WTC11 (cell line): Measurements from ENCODE around the gene SYMPK. TPM values are rescaled to one million over a fixed set of nuclear protein-coding genes. Genes with fewer than 3 reads are reported as not detected.

ENCODE experiments used
- ATAC-seq: fragments of 200-7000 bp; cut with Tn5 transposase; 2 replicates; pipeline ENCODE4 v1.10.0; 2021; ENCODE audit warnings: mild to moderate bottlenecking, moderate library complexity
- CTCF ChIA-PET: fragments of 300-600 bp; sonication (Branson Sonifier 250); formaldehyde crosslinking; loops from one replicate; lab custom pipeline; 2021; ENCODE audit warnings: antibody characterized with exemption; lab: Charles Lee
- POLR2A ChIA-PET: fragments of 350-600 bp; sonication (Branson Sonifier 250); formaldehyde crosslinking; loops from one replicate; lab custom pipeline; 2021; ENCODE audit warnings: antibody characterized with exemption; lab: Charles Lee
- DNase-seq: peaks from one replicate; pipeline ENCODE4 v3.0.0; 2021; ENCODE audit warnings: low spot score
- H3K27ac Mint-ChIP-seq: 2 replicates; pipeline ENCODE4 v1.8.0; 2021; ENCODE audit warnings: mixed read lengths
- H3K27me3 Mint-ChIP-seq: 2 replicates; pipeline ENCODE4 v1.8.0; 2021; ENCODE audit warnings: low read depth, mild to moderate bottlenecking, moderate library complexity, mixed read lengths
- H3K36me3 Mint-ChIP-seq: 2 replicates; pipeline ENCODE4 v1.8.0; 2021; ENCODE audit warnings: mixed read lengths
- H3K4me1 Mint-ChIP-seq: 2 replicates; pipeline ENCODE4 v1.8.0; 2022; ENCODE audit warnings: mixed read lengths
- H3K4me3 Mint-ChIP-seq: 2 replicates; pipeline ENCODE4 v1.8.0; 2021; ENCODE audit warnings: mild to moderate bottlenecking, moderate library complexity, mixed read lengths
- H3K9me3 Mint-ChIP-seq: 2 replicates; pipeline ENCODE4 v1.8.0; 2021; ENCODE audit warnings: mixed read lengths
- ATF1 ChIP-seq: sonication (generic); formaldehyde crosslinking; IDR thresholded peaks from 2 replicates; pipeline ENCODE4 v1.8.1; 2023; ENCODE audit warnings: mild to moderate bottlenecking, moderate library complexity, missing genetic modification reagents
- ATF2 ChIP-seq: sonication (generic); formaldehyde crosslinking; IDR thresholded peaks from 2 replicates; pipeline ENCODE4 v1.8.1; 2022; ENCODE audit warnings: low read depth, missing genetic modification reagents, borderline replicate concordance
- CTCF ChIP-seq: fragments of 200-600 bp; IDR thresholded peaks from 2 replicates; pipeline ENCODE4 v1.8.0; 2022; ENCODE audit warnings: antibody characterized with exemption
- E2F4 ChIP-seq: sonication (generic); formaldehyde crosslinking; IDR thresholded peaks from 2 replicates; pipeline ENCODE4 v1.8.1; 2022; ENCODE audit warnings: low read depth, mild to moderate bottlenecking, moderate library complexity, missing genetic modification reagents, borderline replicate concordance
- ERG ChIP-seq: fragments of 250-450 bp; sonication (Bioruptor Pico); IDR thresholded peaks from 2 replicates; pipeline ENCODE4 v1.8.0; 2021; ENCODE audit warnings: mild to moderate bottlenecking
- IRF1 ChIP-seq: sonication (generic); formaldehyde crosslinking; IDR thresholded peaks from 2 replicates; pipeline ENCODE4 v1.8.0; 2023; ENCODE audit warnings: missing genetic modification reagents
- PREB ChIP-seq: sonication (generic); formaldehyde crosslinking; IDR thresholded peaks from 2 replicates; pipeline ENCODE4 v1.8.1; 2022; ENCODE audit warnings: mild to moderate bottlenecking, missing genetic modification reagents, moderate library complexity, borderline replicate concordance
- STAT6 ChIP-seq: sonication (generic); formaldehyde crosslinking; conservative IDR thresholded peaks from 2 replicates; pipeline ENCODE4 v1.8.1; 2023; ENCODE audit warnings: mild to moderate bottlenecking, low read depth, missing genetic modification reagents, moderate library complexity
- TCF7 ChIP-seq: sonication (generic); formaldehyde crosslinking; IDR thresholded peaks from 2 replicates; pipeline ENCODE4 v1.8.0; 2022; ENCODE audit warnings: mild to moderate bottlenecking, low read depth, missing genetic modification reagents, moderate library complexity
- ZBTB43 ChIP-seq: sonication (generic); formaldehyde crosslinking; IDR thresholded peaks from 2 replicates; pipeline ENCODE4 v1.8.1; 2023; ENCODE audit warnings: mild to moderate bottlenecking, missing genetic modification reagents
- ZNF317 ChIP-seq: sonication (generic); formaldehyde crosslinking; IDR thresholded peaks from 2 replicates; pipeline ENCODE4 v1.8.1; 2023; ENCODE audit warnings: low read depth, mild to moderate bottlenecking, moderate library complexity, missing genetic modification reagents, borderline replicate concordance
- ZNF671 ChIP-seq: fragments of 250-450 bp; sonication (Bioruptor Pico); IDR thresholded peaks from 2 replicates; pipeline ENCODE4 v1.8.0; 2021; ENCODE audit warnings: mild to moderate bottlenecking
- total RNA-seq: library from RNA; stranded (reverse); gene quantifications from 3 replicates; pipeline ENCODE4 v1.2.3, GENCODE V29; 2021

SYMPK gene
- total RNA-seq, 1 experiment from 2014 or later = 106 TPM

- Mint-ChIP-seq H3K27ac (peak overlapping the region; percentile 42), H3K9me3 (no peaks in the 10 kb centered on the region), H3K36me3 (peaks cover 16% of the 10 kb centered on the region), H3K27me3 (peaks cover 5% of the 10 kb centered on the region; the same call in 1 of the 2 replicates), H3K4me3 (peak overlapping the region; percentile 2), H3K4me1 (peaks cover 8% of the 10 kb centered on the region)
- ATAC-seq (no peak), DNase-seq (no peak)
- POLR2A ChIA-PET = interaction anchor here (0.6 to 4.6 kb wide), 3 partner anchors 9 to 80 kb away, joined by 3 to 70 read pairs (median 8); partner anchors contain the start of genes DMPK, QPCTL and SNRPD2
- CTCF ChIA-PET = interaction anchor here (0.6 to 5.1 kb wide), 3 partner anchors 17 to 45 kb away, joined by 3 to 135 read pairs (median 3); partner anchors contain the start of gene RSPH6A
- no peak for TF ChIP-seq ZBTB43
- TF ChIP-seq ATF2 (CRISPR knock-in tag) = no peak
- TF ChIP-seq STAT6 = no peak
- no peak for TF ChIP-seq IRF1 (CRISPR knock-in tag)
- no peak for TF ChIP-seq PREB
- TF ChIP-seq TCF7 (CRISPR knock-in tag) = no peak
- TF ChIP-seq E2F4 = no peak
- TF ChIP-seq, all 79 proteins: peak for 0
Observed at GRCh38 chr19:45772130-45772840, 90.7 kb downstream of the SYMPK start.

GRCh38 chr19:45771311-45771933 is 91.5 kb downstream of the SYMPK start:
- POLR2A ChIA-PET = interaction anchor here (0.9 to 4.8 kb wide), 7 partner anchors 9 to 92 kb away, joined by 3 to 115 read pairs (median 12); partner anchors contain the start of genes DMPK, FBXO46, QPCTL and RSPH6A
- TF ChIP-seq ZNF317 (CRISPR knock-in tag) = peak; percentile 7; the same call in 1 of the 2 replicates
- TF ChIP-seq ZNF671 = 0 out of 2 replicates have a peak, but pooled peaks have one; percentile 44
- TF ChIP-seq CTCF = no peak
- 0 out of 2 replicates have a peak, but pooled peaks have one; percentile 14 for TF ChIP-seq ERG (CRISPR knock-in tag)
- TF ChIP-seq ATF1 = 0 out of 2 replicates have a peak, but pooled peaks have one; percentile 56
- Mint-ChIP-seq H3K9me3 (no peaks in the 10 kb centered on the region), H3K27ac (peak overlapping the region; percentile 77), H3K36me3 (peaks cover 8% of the 10 kb centered on the region), H3K4me3 (peak overlapping the region; percentile 97), H3K27me3 (peaks cover 5% of the 10 kb centered on the region; the same call in 1 of the 2 replicates), H3K4me1 (peaks cover 8% of the 10 kb centered on the region)
- CTCF ChIA-PET = interaction anchor here (0.6 to 5.6 kb wide), 12 partner anchors 9 to 91 kb away, joined by 3 to 175 read pairs (median 28); partner anchors contain the start of genes DMPK, QPCTL, RSPH6A and SNRPD2
- ATAC-seq (no peak), DNase-seq (peak; percentile 47)
